WERI-Rb-1 (cell line): ENCODE measurements around the gene CCDC187.

Experiments used
- DNase-seq: peaks from one replicate; pipeline ENCODE4 v3.0.0-alpha.2; 2020
- H3K27ac ChIP-seq: fragments of 250-450 bp; sonication (Bioruptor Pico); 2 replicates; pipeline ENCODE4 v1.5.1; 2020; ENCODE audit warnings: mild to moderate bottlenecking, moderate library complexity
- H3K27me3 ChIP-seq: fragments of 250-450 bp; sonication (Bioruptor Pico); 2 replicates; pipeline ENCODE4 v1.5.1; 2021; ENCODE audit warnings: mild to moderate bottlenecking, low read depth, moderate library complexity; ENCODE audit not compliant: insufficient read depth, severe bottlenecking
- H3K36me3 ChIP-seq: fragments of 250-450 bp; sonication (Bioruptor Pico); 2 replicates; pipeline ENCODE4 v1.5.1; 2020; ENCODE audit warnings: mild to moderate bottlenecking, moderate library complexity
- H3K4me3 ChIP-seq: 2 replicates; pipeline ENCODE4 v1.5.1; 2011; ENCODE audit warnings: low read depth, mild to moderate bottlenecking, control low read depth, low read length
- H3K9me3 ChIP-seq: fragments of 250-450 bp; sonication (Bioruptor Pico); 2 replicates; pipeline ENCODE4 v1.5.1; 2021; ENCODE audit warnings: mild to moderate bottlenecking, moderate library complexity; ENCODE audit not compliant: severe bottlenecking
- CTCF ChIP-seq: IDR thresholded peaks from 2 replicates; pipeline ENCODE4 v1.5.1; 2011; ENCODE audit warnings: low read depth, mild to moderate bottlenecking, control low read depth, inconsistent platforms, low read length

Gene CCDC187

GRCh38 chr9:136278221-136278620, 25.7 kb downstream of the CCDC187 start:
- H3K36me3 ChIP-seq = no peaks in the 10 kb centered on the region
- no peak for DNase-seq
- no peaks in the 10 kb centered on the region for H3K9me3 ChIP-seq
- no peak overlapping the region for H3K4me3 ChIP-seq
- no peak for TF ChIP-seq CTCF
- H3K27me3 ChIP-seq = no peaks in the 10 kb centered on the region
- no peak overlapping the region for H3K27ac ChIP-seq

- no peak for TF ChIP-seq CTCF
- no peak for DNase-seq
- Histone ChIP-seq H3K27ac (no peak overlapping the region), H3K36me3 (no peaks in the 10 kb centered on the region), H3K4me3 (no peak overlapping the region), H3K27me3 (no peaks in the 10 kb centered on the region), H3K9me3 (no peaks in the 10 kb centered on the region)
Observed at GRCh38 chr9:136277746-136278145, 26.1 kb downstream of the CCDC187 start.

GRCh38 chr9:136276716-136277115, 27.2 kb downstream of the CCDC187 start:
- DNase-seq = no peak
- no peaks in the 10 kb centered on the region for H3K27me3 ChIP-seq
- H3K36me3 ChIP-seq = no peaks in the 10 kb centered on the region
- H3K9me3 ChIP-seq = no peaks in the 10 kb centered on the region
- TF ChIP-seq CTCF = no peak
- H3K4me3 ChIP-seq = no peak overlapping the region
- no peak overlapping the region for H3K27ac ChIP-seq

- Histone ChIP-seq H3K27me3 (no peaks in the 10 kb centered on the region), H3K9me3 (no peaks in the 10 kb centered on the region), H3K36me3 (no peaks in the 10 kb centered on the region), H3K4me3 (no peak overlapping the region), H3K27ac (no peak overlapping the region)
- TF ChIP-seq CTCF = peak; percentile 32; the same call in 1 of the 2 replicates
- DNase-seq = no peak
Observed at GRCh38 chr9:136275655-136276429, 28.1 kb downstream of the CCDC187 start.

- no peak for TF ChIP-seq CTCF
- no peak overlapping the region for H3K27ac ChIP-seq
- no peak overlapping the region for H3K4me3 ChIP-seq
- no peaks in the 10 kb centered on the region for H3K27me3 ChIP-seq
- no peak for DNase-seq
- H3K36me3 ChIP-seq = no peaks in the 10 kb centered on the region
- no peaks in the 10 kb centered on the region for H3K9me3 ChIP-seq
Observed at GRCh38 chr9:136274786-136275654, 28.9 kb downstream of the CCDC187 start.
